Amniotic epithelial cell (primary cell): ENCODE data around the gene PRKN.

Experiments used
- DNase-seq: peaks from one replicate; pipeline ENCODE4 v3.0.0-alpha.2; 2010; ENCODE audit warnings: low read depth

PRKN gene

DNA sequence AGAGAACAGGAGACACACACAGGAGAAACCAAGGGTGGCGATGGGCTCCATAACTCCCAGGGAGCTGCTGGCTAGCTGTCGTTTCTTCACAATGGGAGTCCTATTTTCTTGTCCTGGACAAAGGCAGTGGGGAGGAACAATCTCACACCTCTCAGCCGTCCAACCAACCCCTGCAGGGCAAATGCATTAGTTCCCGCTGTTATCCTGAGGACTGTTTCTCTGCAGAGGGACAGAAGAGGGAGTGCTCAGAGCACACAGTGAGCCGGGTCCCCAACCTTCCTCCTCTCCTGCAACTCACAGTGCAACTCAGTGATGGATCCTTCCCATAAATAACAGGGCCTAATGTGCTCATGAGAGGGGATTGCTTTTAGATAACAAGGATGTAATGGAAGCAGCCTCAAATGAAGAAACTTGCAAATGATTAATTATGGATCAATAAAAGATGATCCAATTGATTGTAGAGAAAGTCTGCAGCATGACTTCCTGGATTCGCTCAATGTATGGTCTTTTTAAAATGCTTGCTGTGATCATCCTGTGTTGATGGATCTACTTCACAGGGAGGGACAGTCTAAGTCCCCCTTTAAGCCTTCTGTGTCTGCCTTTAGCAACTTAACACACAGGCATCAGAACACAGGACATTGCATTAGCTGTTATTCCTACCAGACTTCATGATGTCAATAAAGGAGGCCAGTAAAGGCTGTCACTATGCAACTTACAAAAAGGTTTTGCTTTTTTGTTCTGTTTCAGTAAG is 1000.3 kb downstream of the PRKN start:
- DNase-seq: no peak

DNA sequence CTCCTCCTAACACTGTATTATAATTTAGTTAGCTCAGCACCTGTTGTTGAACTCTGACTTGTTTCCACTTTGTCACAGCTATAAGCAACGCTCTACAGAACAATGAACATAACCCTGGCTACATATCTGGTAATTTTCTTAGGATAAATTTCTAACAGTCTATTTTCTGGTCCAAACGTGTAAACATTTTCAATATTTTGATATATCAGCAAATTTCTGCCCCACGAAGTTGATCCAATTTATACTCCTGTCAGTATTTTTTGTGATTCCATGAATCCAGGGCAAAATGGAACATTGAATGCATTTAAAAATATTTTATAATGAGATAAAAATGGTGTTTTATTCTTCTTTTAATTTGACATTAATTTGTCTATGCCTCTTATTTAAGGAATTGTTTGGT is 1005.2 kb downstream of the PRKN start:
- no peak for DNase-seq

DNA sequence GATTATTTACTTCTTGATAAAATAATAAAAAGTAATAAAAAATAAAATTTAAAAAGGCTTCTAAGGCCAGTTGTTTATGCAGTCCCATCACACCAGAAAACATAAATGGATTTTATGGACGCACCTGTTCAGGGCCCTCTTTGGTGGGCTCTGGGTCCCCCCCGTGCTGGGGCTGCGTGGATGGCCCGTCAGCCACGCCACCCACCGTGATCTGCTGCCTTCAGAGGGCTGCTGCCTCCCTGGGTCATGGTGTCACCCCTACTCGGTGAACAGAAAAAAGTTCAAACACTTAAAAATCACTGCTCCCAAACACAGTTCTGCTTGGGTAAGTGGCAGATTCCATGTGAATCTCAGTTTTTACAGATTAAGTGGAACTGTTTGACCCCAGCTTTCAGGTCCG is 1006.1 kb downstream of the PRKN start:
- no peak for DNase-seq

DNA sequence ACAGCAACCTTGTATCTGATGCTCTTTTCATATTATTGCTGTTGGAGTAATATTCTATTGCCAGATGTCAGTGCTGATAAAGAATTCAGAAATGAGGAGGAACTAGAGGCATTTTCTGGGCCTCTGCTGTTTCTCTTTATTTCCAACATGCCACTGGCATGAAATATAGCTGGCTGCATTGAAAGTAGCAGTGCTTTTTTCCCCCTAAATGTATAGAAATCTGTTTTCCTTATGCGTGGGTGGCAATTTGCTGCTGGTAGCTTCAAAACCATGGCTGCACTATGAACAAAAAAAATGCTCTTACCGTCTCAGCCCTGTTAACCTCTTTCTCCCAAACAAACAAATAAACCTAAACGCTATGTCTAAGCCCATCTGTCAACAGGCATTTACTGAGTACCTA is 1011.4 kb downstream of the PRKN start:
- no peak for DNase-seq

DNA sequence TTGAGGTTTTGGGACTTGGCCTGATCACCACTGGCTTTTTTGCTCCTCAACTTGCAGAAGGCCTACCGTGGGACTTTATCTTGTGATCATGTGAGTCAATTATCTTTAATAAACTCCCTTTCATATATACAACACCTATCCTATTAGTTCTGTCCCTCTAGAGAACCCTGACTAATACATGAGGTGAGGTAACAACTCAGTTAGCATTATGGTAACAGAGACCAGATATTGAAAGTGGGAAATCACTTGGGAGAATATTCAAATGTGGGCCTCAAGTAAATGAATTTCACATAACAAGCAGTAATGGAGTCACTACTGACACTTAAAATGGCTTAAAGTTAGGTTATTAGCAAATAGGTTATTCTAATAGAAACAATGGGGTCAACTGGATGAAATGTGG is 1015.6 kb downstream of the PRKN start:
- no peak for DNase-seq

DNA sequence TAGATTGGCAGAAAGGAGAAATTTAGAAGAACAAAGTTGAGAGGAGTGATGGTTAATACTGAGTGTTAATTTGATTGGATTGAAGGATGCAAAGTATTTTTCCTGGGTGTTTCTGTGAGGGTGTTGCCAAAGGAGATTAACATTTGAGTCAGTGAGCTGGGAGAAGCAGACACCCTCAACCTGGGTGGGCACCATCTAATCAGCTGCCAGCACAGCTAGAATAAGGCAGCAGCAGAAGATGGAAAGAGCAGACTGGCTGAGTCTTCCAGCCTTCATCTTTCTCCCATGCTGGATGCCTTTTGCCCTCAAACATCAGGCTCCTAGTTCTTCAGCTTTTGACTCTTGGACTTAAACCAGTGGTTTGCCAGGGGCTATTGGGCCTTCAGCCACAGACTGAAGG is 1016.1 kb downstream of the PRKN start:
- no peak for DNase-seq

DNA sequence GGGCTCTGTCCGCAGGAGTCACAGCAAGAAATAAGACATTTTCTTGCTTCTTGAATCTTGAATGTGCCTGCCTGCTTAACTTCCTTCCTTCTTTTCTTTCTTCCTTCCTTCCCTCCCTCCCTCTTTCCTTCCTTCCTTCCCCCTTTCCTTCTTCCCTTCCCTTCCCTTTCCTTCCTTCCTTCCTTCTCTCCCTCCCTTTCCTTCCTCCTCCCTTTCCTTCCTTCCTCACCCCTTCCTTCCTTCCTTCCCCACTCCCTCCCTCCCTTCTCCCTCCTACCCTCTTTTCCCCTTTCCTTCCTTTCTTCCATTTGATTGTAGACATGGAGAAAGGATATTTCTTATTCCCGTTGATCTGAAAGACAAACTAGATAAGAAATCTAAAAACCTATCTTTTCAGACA is 1016.9 kb downstream of the PRKN start:
- DNase-seq: no peak

DNA sequence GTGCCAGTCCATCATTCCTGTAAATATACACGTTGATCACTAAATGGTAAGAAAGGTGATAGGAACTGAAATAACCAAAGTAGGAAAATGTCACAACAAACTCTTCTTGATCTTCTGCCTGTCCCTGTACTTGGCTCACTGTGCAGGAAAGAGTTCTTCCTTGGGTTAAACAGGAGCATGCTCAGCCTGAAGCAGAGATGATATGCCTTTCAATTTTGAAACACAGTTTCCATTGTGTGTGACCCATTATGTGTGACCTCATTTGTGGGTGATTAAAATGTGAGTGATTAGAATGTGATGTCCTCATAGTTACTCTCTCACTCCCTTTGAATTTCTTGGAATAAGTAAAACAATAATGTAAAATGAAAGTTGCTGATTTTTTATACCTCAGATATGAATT is 1026.5 kb downstream of the PRKN start:
- no peak for DNase-seq

DNA sequence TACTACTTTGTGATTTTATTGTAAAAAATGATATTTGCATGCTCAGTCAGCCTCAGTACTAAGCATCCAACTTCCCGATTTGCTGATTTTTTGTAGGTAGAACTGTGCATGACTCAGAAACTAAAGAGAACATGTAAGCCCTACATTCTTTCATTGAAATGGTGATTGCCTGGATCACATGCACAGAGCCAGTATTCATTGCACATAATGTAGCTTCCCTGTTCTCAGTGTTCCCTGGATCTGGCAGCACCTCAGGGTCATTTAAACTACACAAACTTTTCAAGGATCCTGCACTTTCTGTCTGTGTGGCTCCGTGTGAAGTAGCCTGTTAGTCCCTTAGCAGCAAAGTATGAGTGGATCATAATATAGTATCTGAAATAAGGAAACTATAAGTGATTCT is 1030.8 kb downstream of the PRKN start:
- DNase-seq: no peak

DNA sequence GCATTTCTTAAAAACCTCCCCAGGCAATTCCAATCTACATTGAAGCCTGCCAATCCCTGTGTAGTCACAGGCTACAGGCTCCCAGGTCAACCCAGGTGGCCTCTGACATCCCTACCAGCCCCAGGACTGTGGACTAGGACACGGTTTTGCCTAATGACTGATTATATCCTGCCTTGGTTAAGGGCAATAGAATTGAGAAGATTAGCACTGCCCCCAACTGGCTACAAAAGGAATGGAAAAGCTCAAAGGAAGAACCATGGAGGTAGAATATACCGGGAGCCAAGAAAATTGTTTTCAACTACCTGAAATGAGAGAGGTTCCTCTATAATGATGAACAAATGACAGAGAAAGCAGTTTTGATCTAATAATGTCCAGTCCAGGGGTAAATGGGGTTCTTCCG is 1032.6 kb downstream of the PRKN start:
- DNase-seq: no peak

DNA sequence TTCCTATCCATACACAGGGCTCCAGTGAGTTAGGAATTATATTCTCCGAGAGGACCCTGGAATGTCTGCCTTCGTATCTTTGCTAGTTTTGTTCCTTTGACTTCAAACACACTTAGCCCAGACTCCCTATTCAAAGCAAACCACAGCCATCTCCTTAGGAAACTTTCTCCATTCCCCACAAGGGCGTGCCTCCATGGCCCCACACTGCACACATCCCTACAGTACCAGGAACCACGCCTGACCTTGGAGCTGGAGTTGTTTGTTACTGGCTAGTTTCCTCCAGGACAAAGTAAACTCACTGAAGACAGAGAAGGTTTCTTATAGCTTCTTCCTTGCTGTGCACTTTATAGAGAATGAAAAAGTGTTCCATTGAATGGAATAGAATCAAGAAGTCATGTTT is 1040.9 kb downstream of the PRKN start:
- DNase-seq: no peak

DNA sequence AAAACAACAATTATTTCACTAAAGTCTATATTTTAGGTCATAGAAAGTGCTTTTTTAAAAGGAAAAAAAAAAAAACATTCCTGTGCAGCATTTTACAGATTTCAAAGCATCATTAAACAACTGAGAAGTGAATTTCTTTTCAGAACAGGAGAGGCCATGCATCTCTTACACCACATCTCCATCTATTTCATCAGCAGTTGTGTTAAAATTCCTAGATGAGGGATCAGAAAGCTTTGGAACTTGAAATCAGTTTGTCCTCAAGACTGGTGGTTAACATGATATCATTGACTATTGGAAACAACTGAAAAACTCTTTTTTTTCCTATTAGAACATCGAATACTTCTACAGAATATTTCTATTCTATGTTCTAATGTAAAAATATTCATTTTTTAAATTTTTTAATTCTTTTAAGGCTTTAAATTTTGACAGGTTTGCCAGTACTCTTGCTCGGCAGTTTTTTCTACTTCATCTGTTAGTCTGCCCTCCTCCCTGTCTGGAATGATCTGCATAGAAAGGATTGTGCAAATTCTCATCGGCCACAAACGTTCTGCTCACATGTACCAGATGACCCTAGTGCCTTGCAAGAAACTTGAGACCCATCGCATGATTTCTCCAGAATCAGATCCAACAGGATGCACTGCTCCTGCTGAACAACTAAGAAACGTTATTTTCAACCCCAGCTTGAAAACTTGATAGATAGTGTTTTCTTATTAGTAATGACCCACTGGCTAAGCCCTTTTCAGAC is 1042.7 kb downstream of the PRKN start:
- DNase-seq: no peak

DNA sequence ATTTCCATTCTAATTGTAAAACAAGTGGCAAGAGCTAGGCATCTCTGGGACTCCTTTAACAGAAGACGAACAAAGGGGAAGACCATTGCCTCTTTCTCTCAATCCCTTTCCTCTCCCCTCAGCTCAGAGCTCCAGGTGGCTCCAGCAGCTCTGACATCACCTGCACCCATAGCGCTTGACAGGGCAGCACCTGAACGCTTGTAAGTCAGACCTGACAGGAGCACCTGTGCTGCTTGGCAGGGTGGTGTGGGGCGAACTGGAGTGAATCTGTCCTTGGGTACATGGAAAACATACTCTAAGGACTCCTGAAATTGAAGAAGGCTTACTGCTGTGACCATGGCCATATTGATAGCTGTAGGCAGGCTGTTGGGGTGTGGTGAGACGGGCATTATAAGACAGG is 1044.2 kb downstream of the PRKN start:
- DNase-seq: no peak

DNA sequence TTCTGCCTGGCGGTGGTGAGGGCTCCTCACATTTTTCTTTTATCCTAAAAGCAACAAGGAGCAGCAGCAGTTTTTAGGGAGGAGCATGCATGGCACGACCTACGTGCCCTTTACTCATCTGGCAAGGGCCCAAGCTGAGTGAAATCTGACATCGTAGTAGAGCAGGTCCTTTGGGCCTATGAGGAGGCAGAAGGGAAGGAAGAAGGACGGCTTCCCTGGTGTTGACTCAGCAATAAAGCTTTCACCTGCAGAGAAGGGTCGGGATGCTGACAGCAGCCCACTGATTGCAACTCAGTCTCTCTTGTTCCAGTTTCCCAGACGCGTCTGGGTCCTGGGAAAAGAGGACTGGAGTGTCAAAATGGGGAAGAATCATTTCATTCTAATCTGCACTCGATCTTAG is 1044.6 kb downstream of the PRKN start:
- no peak for DNase-seq

DNA sequence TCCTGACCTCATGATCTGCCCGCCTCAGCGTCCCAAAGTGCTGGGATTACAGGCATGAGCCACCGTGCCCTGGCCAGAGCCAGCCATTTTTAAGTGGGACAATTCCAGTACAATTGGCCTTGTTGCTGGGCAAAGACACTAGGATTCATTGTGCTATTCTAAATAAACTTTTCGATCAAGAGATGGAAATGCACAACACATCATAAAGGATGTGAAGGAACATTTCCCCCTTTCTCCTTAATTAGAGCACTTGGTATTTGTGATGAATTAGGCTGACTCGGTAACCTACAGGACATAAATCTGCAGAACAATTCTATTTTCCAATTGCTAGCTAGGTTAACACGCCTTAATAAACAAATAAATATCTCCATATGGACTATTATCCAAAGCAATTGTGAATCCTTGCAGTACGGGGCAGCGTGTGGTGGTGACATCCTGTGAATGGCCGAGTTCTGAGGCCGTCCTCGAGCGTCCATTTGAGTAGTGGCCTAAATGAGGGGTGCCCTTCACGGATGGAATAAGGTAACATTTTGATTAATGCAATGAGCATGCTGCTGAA is 1047.5 kb downstream of the PRKN start:
- no peak for DNase-seq

DNA sequence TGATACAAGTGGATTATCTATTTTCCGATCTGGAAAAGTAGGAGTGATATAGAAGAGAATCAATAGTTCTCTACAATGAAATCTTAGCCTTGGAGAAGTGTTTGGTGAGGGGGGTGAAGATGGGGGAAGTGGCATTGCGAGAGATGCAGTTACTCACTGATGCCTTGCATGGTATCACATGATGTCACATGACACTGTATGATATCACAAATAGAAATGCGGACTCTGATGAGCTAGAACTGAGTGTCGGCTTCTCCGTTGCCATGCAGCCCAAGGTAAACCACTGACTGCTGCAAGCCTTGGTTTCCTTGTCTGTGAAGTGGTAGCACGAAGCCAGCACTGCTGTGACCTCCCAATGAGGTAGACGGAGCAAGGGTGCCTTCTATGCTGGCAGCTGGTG is 1050.4 kb downstream of the PRKN start:
- no peak for DNase-seq

DNA sequence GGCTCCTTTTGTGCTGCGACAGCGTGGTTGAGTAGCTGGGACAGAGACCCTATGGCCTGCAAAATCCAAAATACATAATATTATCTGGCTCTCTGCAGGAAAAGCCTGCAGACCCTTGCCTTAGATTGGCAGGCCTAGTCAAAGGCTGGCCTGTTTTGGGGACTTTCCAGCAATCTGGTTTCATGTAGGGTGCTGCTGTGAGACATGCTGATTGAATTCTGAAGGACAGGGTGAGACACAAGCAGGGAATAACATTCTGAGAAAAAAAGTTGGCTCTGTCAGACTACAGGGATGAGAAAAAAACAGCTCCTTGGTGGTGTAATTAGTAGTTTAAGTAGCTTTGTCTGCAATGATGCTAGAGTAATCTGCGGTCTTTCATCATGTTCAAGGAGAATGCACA is 1051.0 kb downstream of the PRKN start:
- no peak for DNase-seq

DNA sequence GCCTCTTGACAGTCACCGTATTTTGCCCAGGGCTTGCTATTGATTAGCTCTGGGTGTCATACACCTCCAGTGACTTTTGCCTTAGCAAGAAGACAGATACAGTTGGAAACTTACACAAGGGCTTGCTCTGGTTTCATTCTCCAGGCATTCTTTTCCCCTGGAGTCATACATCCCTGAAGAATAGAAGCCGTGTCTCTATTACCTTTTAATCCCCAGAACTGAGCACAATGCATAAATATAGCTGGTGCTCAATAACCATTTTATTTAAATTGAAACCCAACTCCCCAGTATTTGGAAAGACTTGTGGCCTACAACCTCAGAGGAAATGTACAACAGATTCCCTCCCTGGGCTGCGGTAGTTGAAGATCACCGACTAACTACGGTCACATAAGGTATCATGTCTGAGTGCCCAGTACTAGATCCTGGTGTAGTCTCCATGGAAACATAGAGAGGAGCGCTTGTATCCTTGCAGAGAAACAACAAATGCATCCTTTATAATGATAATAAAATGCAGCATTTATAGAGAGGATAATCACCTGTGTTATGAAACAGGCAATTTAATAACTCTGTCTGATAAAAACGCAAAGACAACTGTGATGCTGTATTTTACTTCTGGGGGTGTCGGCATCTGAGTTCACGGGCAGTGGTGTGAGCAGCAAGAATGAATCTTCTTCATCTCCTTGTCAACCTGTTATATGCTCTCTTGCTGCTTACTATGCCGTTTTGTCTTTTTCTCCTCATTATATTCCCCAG is 1052.5 kb downstream of the PRKN start:
- DNase-seq: no peak

DNA sequence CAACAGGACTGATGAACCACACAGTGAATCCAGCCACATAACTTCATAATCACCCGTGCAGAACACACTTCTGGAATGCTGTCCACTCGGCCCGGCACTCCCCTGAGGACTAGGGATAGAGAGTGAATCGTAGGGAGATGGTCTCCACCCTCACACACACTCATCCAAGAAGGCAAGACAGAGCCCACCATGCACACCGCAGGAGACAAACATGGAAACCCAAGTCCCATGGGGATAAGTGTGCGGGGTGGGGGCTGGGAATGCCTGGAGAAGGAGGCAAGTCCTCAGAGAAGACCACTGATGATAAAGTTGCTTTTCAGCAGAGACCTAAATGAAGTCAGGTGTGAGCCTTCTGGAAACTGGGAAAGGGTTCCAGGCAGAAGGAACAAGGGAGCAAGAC is 1054.5 kb downstream of the PRKN start:
- DNase-seq: no peak

DNA sequence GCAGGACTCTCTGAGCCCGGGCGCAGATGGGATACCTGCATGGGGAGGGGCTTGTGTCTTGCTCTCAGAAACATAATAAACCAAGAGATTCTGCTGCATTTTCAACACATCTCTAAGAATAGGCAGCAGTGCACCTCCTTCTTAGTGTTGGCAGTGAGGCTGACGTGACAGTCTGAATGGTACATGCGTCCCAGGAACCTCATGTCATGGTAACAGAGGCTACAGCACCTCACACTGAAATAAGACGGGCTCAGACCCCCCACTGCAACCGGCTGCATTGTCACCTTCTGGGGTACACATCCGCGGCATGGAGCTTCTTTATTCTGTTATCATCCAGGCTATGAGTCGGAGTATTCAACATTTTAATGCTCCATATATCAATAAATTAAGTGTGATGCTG is 1056.4 kb downstream of the PRKN start:
- DNase-seq: no peak

DNA sequence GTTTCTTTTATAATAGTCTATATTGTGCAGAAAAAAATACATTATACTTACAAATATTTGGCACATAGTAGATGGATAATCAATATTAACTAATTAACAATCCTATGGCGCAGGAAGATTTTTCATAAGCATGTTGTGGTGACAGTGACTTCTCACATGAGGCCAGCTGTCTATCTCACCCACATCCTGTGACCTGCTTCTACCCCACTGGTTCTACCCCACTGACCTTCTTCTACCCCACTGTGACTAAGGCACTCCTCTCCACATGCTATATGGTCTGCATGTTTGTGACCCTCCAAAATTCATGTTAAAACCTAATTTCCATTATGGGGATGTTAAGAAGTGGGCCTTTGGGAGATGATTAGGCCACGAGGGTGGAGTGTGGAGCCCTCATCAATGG is 1058.9 kb downstream of the PRKN start:
- DNase-seq: no peak

DNA sequence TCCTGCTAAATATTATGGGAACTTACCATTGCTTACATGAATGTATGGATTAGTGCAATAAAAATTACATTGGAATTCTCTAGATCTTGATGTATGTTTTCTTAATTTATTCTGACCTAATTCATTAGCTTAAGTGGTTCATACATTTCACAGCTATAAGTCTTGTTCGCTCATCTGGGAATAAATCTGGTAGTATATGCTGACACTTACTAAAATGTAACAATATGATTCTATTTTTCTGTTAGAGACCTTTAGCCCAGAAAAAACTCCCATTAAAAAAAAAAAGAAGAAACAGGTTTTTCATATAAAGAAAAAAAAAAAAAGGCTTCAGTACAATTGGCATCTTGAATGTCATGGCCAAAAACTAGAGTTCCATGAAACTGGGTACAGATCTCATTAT is 1059.6 kb downstream of the PRKN start:
- DNase-seq: no peak

DNA sequence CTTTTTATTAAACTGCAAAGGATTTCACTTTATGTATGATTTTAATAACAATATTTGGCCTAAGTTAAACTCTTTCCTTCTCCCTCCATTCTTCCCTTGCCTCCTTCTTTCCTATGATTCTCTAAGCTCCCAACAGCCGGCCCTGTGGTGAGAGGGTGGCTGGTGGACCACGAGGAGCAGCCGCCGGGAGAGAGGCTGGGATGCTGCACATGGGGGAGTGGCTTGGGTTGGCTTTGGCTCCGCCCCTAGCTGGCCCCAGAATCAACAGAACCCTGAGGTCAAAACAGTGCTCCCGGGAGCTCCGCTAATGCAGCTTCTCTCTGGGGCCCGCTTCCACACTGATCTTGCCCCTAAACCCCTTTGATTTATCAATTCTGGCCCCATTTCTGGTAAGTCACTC is 1063.9 kb downstream of the PRKN start:
- DNase-seq: no peak
